WI38 (cell line): ENCODE results near the gene SLC48A1.
"Not testable (repeated sequence)": the region's sequence is repeated elsewhere in the genome, so short reads cannot be mapped to it uniquely, and the experiment has no call there.

Source experiments
- H3K4me3 ChIP-seq: 2 replicates; pipeline ENCODE4 v1.5.1; 2011; ENCODE audit warnings: low read depth, mild to moderate bottlenecking, control low read depth, low read length
- TF ChIP-seq, protein P1 (sequence below): IDR thresholded peaks from 2 replicates; pipeline ENCODE4 v1.5.1; 2012; ENCODE audit warnings: low read depth, mild to moderate bottlenecking, control low read depth, low read length

SLC48A1 gene

DNA sequence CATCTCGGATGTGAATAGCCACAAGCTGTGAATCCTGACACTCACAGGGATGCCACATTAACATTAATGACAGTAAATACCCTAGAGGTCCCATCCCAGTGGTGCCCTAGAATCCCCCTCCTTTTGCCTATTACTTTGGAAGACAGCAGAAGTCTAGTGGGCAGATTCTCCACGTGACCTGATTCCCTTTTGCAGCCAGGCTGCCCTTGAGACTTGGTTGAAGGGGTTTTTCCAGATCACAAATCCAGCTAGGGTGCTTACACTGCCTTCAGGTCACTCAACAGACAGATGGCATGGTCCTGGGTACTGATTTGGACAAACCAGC is 38.0 kb downstream of the SLC48A1 start:
- no peak overlapping the region for H3K4me3 ChIP-seq
- TF ChIP-seq, protein P1, sequence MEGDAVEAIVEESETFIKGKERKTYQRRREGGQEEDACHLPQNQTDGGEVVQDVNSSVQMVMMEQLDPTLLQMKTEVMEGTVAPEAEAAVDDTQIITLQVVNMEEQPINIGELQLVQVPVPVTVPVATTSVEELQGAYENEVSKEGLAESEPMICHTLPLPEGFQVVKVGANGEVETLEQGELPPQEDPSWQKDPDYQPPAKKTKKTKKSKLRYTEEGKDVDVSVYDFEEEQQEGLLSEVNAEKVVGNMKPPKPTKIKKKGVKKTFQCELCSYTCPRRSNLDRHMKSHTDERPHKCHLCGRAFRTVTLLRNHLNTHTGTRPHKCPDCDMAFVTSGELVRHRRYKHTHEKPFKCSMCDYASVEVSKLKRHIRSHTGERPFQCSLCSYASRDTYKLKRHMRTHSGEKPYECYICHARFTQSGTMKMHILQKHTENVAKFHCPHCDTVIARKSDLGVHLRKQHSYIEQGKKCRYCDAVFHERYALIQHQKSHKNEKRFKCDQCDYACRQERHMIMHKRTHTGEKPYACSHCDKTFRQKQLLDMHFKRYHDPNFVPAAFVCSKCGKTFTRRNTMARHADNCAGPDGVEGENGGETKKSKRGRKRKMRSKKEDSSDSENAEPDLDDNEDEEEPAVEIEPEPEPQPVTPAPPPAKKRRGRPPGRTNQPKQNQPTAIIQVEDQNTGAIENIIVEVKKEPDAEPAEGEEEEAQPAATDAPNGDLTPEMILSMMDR: no peak

DNA sequence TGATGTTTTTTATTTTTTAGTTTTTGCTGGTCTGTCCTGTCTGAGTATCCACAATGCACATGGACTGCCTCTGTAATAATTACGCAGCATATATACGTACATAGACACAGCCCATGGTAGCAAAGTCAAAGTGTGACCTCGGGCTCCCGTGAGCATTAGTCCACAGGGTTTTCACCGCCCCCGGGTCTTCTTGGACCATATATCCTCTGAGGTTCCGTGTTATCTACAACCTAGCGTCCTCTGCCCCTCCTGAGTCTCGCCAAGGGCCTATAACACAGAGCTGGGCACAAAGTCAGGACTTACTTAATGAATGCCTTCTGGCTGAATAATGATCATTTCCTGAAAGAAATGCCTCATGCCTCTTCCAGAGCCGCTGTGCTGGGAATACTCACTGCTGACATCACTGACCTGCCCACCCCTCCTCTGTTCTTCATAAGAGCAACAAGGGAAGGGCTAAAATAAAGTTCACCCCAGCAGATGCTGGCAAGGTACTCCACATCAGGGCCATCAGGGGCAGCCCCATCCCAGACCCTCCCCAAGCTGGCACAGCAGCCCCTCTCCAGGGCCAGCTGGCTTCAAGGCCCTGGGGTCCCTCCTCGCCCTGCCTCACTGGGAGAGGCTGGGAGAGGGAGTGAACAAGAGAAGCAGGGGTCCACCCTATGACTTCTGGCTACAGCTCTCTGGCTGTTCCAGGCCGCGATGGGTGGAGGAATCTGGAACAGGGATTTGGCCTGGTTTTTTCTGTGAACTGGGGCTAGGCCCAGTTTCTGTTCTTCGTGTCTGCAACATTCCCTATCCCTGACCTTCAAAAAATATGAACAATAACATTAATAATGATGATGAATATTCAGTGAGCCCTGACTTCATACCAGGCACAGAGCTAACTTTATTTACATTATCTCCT is 38.8 kb downstream of the SLC48A1 start:
- TF ChIP-seq, protein P1: no peak
- H3K4me3 ChIP-seq: peak overlapping the region; percentile 24

DNA sequence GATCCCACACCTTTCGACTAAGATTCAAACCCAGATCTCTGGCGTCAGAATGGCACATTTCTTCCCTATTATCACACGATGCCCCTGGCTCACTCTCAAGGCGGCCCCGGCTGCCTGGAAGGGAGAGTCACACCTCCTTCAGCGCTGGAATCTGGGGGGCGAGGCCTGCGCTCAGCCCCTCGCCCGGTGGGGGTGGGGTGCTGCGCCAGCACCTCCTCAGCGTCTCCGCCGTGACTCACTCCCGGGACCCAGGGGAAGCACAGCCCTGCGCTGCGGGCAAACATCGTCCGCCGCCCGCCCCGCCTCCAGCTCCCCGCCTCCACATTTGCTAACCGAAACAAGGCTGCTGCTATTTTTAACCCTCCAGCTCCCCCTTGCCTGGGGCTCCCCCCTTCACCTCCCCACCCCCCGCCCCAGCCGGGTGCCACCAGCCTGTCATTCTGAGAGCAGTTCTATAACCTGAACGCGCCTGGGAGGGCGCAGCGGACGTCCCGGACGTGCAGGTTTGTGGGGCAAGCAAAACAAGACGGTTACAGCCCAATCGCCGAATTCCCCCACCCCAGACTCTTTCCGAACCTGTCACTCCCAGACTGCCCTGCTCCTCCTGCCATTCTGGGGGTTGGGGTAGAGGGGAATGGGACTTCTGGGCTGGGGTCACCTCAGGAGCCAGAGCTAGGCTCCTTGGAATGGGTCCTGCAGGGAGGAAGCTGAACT is 39.9 kb downstream of the SLC48A1 start:
- TF ChIP-seq, protein P1: no peak
- H3K4me3 ChIP-seq: peak overlapping the region; percentile 52

DNA sequence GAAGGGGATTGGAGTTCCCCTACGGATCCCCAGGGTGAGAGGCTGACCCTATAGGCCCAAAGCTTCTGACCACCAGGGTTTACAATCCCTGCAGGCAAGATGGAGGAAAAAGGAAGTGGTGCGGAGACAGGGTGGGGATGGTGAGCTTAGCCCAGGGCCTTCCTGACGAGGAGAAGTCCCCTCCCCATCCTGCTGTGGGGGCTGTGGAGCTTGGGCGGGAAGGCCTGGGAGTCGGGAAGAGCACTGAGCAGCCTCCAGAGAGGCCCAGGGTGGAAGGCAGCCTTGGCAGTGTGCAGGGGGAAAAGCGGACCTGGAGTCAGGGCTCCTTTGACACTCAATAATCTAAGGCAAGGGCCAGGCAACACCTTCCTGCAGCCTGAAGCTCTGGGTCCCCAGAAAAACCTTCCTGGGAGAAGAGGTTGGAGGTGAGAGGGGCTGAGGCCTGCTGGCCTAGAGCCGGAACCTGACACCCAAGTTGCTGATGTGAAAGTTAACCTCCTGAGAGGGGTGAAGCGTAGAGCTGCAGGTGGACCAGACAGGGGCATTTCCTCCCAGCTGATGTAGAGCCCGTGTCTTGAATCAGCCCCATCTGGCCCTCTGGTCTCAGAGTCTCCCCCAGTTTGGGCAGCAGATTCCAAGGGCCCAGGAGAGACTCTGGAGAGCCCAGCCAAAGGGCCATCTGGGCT is 40.6 kb downstream of the SLC48A1 start:
- TF ChIP-seq, protein P1: no peak
- H3K4me3 ChIP-seq: peak overlapping the region; percentile 52

DNA sequence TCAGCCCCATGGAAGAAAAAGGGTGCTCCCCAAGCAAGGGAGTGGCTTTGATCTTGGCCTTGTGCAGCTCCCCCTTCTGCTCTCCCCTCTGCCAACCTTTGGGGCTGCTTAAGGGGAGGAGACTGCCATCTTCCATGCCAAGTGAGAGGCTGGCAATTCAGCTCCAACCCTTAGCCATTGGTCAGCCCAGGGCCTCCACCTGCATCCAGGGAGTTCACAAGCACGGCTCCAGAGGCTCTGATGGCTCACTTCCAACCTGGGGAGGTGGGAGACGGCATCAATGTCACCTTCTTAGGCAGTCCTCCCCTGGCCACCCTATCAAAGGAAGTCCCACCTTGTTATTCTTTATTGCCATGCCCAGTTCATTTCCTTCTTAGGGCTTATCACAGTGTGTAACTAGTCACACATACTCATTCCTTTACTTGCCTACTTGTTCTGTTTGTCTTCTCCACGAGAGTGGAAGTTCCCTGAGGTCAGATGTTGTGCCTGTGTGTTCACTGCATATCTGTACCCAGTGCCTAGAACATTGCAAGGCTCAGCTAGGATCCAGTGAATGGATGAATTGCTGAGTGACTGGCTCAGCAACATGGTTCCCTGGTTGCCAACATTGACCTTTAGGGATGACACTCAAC is 41.6 kb downstream of the SLC48A1 start:
- TF ChIP-seq, protein P1: no peak
- no peak overlapping the region for H3K4me3 ChIP-seq

DNA sequence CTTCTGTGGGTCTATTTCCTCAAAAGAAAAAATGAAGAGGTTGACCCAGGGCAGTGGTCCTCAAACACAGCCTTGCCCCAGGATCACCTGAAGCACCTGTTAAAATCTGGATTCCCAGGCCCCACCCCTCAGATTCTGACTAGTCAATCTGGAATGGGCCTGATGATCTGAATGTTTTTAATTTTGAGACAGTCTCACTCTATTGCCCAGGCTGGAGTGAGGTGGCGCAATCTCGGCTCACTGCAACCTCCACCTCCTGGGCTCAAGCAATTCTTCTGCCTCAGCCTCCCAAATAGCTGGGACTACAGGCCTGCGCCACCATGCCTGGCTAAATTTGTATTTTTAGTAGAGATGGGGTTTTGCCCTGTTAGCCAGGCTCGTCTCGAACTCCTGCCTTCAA is 42.4 kb downstream of the SLC48A1 start:
- H3K4me3 ChIP-seq: not testable (repeated sequence)
